GM18858 (cell line): ENCODE measurements around the gene EFCAB11.

Experiments
- ATAC-seq: cut with Tn5 transposase; IDR thresholded peaks from one replicate; pipeline ENCODE4 v1.9.1; 2021; ENCODE audit not compliant: unreplicated experiment

EFCAB11 gene

GRCh38 chr14:89827265-89827664 lies 127.3 kb downstream of the EFCAB11 start:
- no peak for ATAC-seq

- ATAC-seq: no peak
Measured at GRCh38 chr14:89826596-89826995, 127.9 kb downstream of the EFCAB11 start.

GRCh38 chr14:89823743-89824142 lies 130.8 kb downstream of the EFCAB11 start:
- ATAC-seq: no peak

GRCh38 chr14:89814126-89814525 lies 140.4 kb downstream of the EFCAB11 start:
- no peak for ATAC-seq

- no peak for ATAC-seq
Measured at GRCh38 chr14:89813617-89814031, 140.9 kb downstream of the EFCAB11 start.

- ATAC-seq: no peak
Measured at GRCh38 chr14:89811954-89812575, 142.5 kb downstream of the EFCAB11 start.

GRCh38 chr14:89810101-89810500 lies 144.4 kb downstream of the EFCAB11 start:
- no peak for ATAC-seq

- ATAC-seq: no peak
Measured at GRCh38 chr14:89807892-89808291, 146.6 kb downstream of the EFCAB11 start.

GRCh38 chr14:89807151-89807550 lies 147.4 kb downstream of the EFCAB11 start:
- ATAC-seq: no peak

- ATAC-seq: no peak
Measured at GRCh38 chr14:89806451-89806850, 148.1 kb downstream of the EFCAB11 start.

GRCh38 chr14:89805501-89805900 lies 149.0 kb downstream of the EFCAB11 start:
- no peak for ATAC-seq

- ATAC-seq: no peak
Measured at GRCh38 chr14:89803542-89803941, 151.0 kb downstream of the EFCAB11 start.

GRCh38 chr14:89801136-89801535 lies 153.4 kb downstream of the EFCAB11 start:
- no peak for ATAC-seq

- ATAC-seq: no peak
Measured at GRCh38 chr14:89798212-89798773, 156.2 kb downstream of the EFCAB11 start.

GRCh38 chr14:89797148-89797547 lies 157.4 kb downstream of the EFCAB11 start:
- ATAC-seq: no peak

- no peak for ATAC-seq
Measured at GRCh38 chr14:89794096-89794495, 160.4 kb downstream of the EFCAB11 start.

GRCh38 chr14:89793367-89793716 lies 161.2 kb downstream of the EFCAB11 start:
- ATAC-seq: no peak

- no peak for ATAC-seq
Measured at GRCh38 chr14:89792489-89793366, 161.8 kb downstream of the EFCAB11 start.

- ATAC-seq: no peak
Measured at GRCh38 chr14:89787525-89787924, 167.0 kb downstream of the EFCAB11 start.

GRCh38 chr14:89781046-89781445 lies 173.5 kb downstream of the EFCAB11 start:
- no peak for ATAC-seq

- ATAC-seq: no peak
Measured at GRCh38 chr14:89779707-89780106, 174.8 kb downstream of the EFCAB11 start.

GRCh38 chr14:89775946-89776345 lies 178.6 kb downstream of the EFCAB11 start:
- no peak for ATAC-seq
